ENCODE data around the gene PSG11. TPM values are rescaled to one million over a fixed set of nuclear protein-coding genes. Genes with fewer than 3 reads are reported as not detected.
"Not testable (repeated sequence)": the region's sequence is repeated elsewhere in the genome, so short reads cannot be mapped to it uniquely, and the experiment has no call there.

The PSG11 gene
- total RNA-seq, 2 experiments from 2014 or later = not detected

DNA sequence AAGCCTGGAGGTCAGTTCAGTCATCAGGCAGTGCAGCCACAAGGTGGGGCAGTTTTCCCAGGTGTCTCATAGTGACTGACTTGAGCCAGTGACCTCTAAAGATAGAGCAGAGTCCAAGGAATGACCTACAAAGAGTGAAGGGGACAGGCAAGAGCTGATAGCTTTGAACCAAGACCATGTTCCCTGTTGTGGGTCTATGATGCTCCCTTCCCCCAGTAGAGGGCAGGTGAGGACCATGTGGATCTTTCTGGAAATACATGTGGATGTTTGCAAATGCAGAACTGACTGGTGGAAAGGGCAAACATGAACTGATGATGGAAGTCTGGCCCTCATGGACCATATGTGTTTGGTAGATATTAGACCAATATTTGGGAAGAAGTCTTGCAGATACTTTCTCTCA lies 6.7 kb downstream of the PSG11 start:
- H3K27me3 Mint-ChIP-seq; H3K27ac Mint-ChIP-seq; H3K36me3 Mint-ChIP-seq (ENCODE audit: low read depth); H3K4me3 Mint-ChIP-seq; POLR2A ChIA-PET; DNase-seq; H3K9me3 Mint-ChIP-seq; H3K4me1 Mint-ChIP-seq; CTCF ChIA-PET: not testable (repeated sequence)

DNA sequence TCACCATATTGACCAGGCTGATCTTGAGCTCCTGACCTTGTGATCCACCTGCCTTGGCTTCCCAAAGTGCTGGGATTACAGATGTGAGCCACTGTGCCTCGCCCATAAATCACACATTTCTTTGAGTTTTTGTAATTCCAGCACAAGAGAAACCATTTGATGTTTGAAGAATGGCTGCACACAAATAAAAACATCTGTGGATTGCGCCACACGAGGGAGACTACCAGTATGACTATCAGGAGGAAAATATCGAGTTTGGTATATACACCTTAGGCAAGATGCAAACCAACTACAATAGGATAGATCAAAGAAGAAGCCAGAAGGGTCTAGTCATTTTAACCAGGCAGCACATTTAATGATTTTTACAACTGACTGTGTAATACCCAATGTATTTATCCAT lies 20.4 kb downstream of the PSG11 start:
- H3K27ac Mint-ChIP-seq; CTCF ChIA-PET; H3K4me3 Mint-ChIP-seq; H3K27me3 Mint-ChIP-seq; DNase-seq; H3K36me3 Mint-ChIP-seq (ENCODE audit: low read depth); H3K9me3 Mint-ChIP-seq; POLR2A ChIA-PET; H3K4me1 Mint-ChIP-seq: not testable (repeated sequence)

GRCh38 chr19:43004846-43005245 lies 21.4 kb downstream of the PSG11 start:
- H3K36me3 Mint-ChIP-seq (ENCODE audit: low read depth); POLR2A ChIA-PET; H3K9me3 Mint-ChIP-seq; H3K4me3 Mint-ChIP-seq; H3K27me3 Mint-ChIP-seq; H3K27ac Mint-ChIP-seq; DNase-seq; H3K4me1 Mint-ChIP-seq; CTCF ChIA-PET: not testable (repeated sequence)

GRCh38 chr19:43003634-43004033 lies 22.6 kb downstream of the PSG11 start:
- H3K36me3 Mint-ChIP-seq (ENCODE audit: low read depth); CTCF ChIA-PET; H3K27ac Mint-ChIP-seq; H3K4me3 Mint-ChIP-seq; H3K9me3 Mint-ChIP-seq; H3K27me3 Mint-ChIP-seq; POLR2A ChIA-PET; DNase-seq; H3K4me1 Mint-ChIP-seq: not testable (repeated sequence)

DNA sequence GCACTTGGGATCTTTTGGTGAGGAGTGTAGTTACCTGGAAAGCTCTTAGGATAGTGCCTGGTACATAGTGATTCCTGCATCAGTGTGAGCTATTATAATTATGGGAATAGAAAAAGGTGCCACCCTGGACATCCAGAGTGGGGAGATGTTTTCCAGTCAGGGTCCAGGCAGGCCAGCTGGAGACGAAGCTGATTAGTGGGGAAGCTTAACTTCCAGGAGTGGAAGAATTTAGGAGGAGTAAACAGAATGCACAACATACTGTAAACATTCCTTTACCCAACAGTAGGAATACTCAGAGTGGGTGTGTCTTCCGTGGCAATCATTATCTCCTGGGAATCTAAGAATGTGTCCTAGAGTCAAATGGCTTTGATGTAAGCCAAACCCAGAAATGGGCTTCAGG lies 23.3 kb downstream of the PSG11 start:
- H3K4me3 Mint-ChIP-seq; H3K9me3 Mint-ChIP-seq; H3K27ac Mint-ChIP-seq; DNase-seq; POLR2A ChIA-PET; CTCF ChIA-PET; H3K36me3 Mint-ChIP-seq (ENCODE audit: low read depth); H3K27me3 Mint-ChIP-seq; H3K4me1 Mint-ChIP-seq: not testable (repeated sequence)

DNA sequence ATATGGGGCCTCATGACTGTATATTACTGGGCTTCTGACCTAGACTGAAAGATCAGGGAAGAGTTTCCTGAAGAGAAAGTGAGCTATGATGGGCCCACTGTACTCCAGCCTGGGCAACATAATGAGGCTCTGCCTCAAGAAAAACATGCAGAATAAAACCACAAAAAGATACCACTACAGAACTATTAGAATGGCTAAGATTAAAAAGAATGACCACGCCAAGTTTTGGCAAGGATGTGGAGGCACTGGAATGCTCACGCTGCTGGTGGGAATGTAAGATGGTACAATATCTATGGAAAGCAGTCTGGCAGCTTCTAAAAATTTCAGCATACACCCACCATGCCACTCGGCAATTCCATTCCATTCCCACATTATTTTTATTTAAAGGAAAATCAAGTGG lies 30.1 kb downstream of the PSG11 start:
- H3K27me3 Mint-ChIP-seq, POLR2A ChIA-PET: not testable (repeated sequence)

GRCh38 chr19:42992029-42992604 lies 34.2 kb downstream of the PSG11 start:
- POLR2A ChIA-PET; CTCF ChIA-PET; DNase-seq; H3K27ac Mint-ChIP-seq; H3K4me3 Mint-ChIP-seq; H3K9me3 Mint-ChIP-seq; H3K4me1 Mint-ChIP-seq; H3K27me3 Mint-ChIP-seq; H3K36me3 Mint-ChIP-seq (ENCODE audit: low read depth): not testable (repeated sequence)

More for the DNA sequence above, 30.1 kb downstream of the PSG11 start:
- H3K9me3 Mint-ChIP-seq; H3K4me3 Mint-ChIP-seq; H3K36me3 Mint-ChIP-seq (ENCODE audit: low read depth); H3K4me1 Mint-ChIP-seq; H3K27ac Mint-ChIP-seq; CTCF ChIA-PET; DNase-seq: not testable (repeated sequence)

DNA sequence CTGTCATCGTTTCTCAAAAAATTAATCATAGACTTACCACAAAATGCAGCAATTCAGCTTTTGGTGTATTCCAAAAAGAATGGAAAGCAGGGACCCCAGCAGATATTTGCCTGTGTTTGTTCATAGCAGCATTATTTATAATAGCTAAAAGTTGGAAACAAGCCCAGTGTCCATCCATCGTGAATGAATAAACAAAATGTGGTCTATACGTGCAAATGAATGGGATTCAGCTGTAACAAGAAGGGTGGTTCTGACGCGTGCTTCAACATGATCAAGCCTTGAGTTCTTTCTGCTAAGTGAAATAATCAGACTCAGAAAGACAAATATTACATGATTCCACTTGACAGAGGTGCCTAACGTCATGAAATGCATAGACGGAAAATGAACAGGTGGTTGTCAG lies 36.4 kb downstream of the PSG11 start:
- ChIA-PET CTCF (interaction anchor here (0.5 kb wide), 1 partner anchor 1777 kb away, joined by 3 read pairs; no protein-coding TSS in a partner anchor), POLR2A (no interaction called here)
- Mint-ChIP-seq H3K4me1 (no peaks in the 10 kb centered on the region), H3K9me3 (peaks cover 4% of the 10 kb centered on the region), H3K27ac (no peak overlapping the region), H3K36me3 (ENCODE audit: low read depth) (no peaks in the 10 kb centered on the region), H3K4me3 (no peak overlapping the region), H3K27me3 (no peaks in the 10 kb centered on the region)
- no peak for DNase-seq

DNA sequence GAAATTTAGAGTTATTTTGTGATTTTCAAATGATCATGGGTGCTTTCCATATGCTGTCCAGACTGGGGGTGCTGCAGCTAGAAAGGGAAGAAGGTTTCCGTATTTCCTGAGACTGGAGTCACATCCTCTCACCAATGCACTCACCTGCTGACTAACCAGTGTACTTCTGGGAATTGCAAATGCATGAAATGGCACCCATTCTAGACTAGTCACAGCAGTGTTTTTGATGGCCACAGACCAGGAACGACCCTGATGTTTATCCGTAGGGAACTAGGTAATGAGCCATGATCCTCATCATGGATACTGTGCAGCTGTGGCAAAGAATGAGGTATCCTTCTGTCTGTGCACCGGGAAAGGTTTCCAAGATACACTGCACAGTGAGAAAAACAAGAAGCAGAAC lies 37.1 kb downstream of the PSG11 start:
- POLR2A ChIA-PET; H3K4me3 Mint-ChIP-seq; H3K27ac Mint-ChIP-seq; H3K27me3 Mint-ChIP-seq; H3K36me3 Mint-ChIP-seq (ENCODE audit: low read depth); H3K9me3 Mint-ChIP-seq; H3K4me1 Mint-ChIP-seq; DNase-seq: not testable (repeated sequence)
- CTCF ChIA-PET = interaction anchor here (0.5 kb wide), 1 partner anchor 1776 kb away, joined by 3 read pairs; no protein-coding TSS in a partner anchor

- DNase-seq; H3K36me3 Mint-ChIP-seq (ENCODE audit: low read depth); H3K9me3 Mint-ChIP-seq; H3K4me1 Mint-ChIP-seq; POLR2A ChIA-PET; CTCF ChIA-PET; H3K4me3 Mint-ChIP-seq; H3K27ac Mint-ChIP-seq; H3K27me3 Mint-ChIP-seq: not testable (repeated sequence)
These were observed 38.1 kb downstream of the PSG11 start for GRCh38 chr19:42988206-42988605.

GRCh38 chr19:42985588-42985987 lies 40.7 kb downstream of the PSG11 start:
- Mint-ChIP-seq H3K4me1 (no peaks in the 10 kb centered on the region), H3K9me3 (peaks cover 4% of the 10 kb centered on the region), H3K27me3 (no peaks in the 10 kb centered on the region), H3K4me3 (no peak overlapping the region), H3K27ac (no peak overlapping the region), H3K36me3 (ENCODE audit: low read depth) (no peaks in the 10 kb centered on the region)
- DNase-seq = no peak
- ChIA-PET POLR2A (no interaction called here), CTCF (no interaction called here)

DNA sequence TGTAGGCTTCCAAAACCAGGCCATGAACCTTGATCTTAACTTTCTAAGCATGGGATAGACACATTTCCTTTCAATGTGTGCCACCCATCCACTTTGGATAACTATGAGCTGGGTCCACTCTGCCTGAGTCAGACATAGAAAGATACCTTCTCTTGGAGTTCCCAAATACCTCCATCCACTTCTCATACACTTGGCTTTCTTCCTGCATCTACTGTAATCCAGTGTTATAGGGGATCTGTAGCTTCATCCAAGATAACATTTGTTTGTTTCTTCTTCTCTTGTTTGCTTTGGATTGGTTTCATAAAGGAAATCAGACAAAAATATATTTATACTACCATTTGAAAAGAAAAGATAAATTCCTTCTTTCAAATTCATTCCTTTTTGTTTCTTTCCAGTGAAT lies 44.2 kb downstream of the PSG11 start:
- H3K4me1 Mint-ChIP-seq; H3K4me3 Mint-ChIP-seq; POLR2A ChIA-PET; H3K27me3 Mint-ChIP-seq; DNase-seq; H3K9me3 Mint-ChIP-seq; CTCF ChIA-PET; H3K36me3 Mint-ChIP-seq (ENCODE audit: low read depth); H3K27ac Mint-ChIP-seq: not testable (repeated sequence)

DNA sequence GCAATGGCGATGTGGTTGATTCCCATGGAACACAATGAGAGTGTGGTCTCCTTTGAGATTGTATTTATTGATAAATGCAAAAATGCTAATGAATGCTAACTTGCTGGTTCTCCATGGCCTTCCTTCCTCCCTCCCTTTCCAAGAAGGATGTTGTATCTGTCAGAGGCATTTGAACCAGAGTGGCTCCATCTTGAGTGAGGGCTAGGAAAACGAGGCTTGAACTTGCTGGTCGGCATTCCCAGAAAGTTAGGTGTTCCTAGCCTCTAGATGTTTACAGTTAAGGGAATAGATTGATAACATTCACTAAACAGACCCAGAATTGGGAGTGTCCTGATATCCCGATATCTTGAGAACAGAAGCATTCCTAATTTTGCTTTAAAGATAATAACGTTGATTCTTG lies 54.8 kb downstream of the PSG11 start:
- H3K27me3 Mint-ChIP-seq; H3K27ac Mint-ChIP-seq; POLR2A ChIA-PET; H3K4me3 Mint-ChIP-seq; H3K9me3 Mint-ChIP-seq; DNase-seq; H3K4me1 Mint-ChIP-seq; H3K36me3 Mint-ChIP-seq (ENCODE audit: low read depth); CTCF ChIA-PET: not testable (repeated sequence)

DNA sequence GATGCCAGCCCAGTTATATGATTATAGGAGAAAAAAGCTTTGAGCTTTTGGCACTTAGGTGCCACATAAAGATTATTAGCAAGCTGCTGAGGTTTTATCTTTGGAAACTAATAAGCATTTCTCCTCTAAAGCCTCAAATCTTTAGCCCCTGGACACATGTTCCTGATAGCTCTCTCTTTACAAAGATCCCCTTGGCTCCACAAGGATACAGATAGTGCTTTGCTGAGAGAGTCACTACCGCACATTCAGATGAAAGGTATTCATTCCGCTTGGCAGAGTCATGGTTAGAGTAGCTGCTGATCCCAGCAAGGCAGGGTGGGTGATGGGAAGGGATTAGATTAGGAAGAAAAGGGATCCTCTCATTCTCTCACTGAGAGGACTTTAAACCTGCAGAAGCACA lies 61.1 kb downstream of the PSG11 start:
- Mint-ChIP-seq H3K4me3 (no peak overlapping the region), H3K27me3 (no peaks in the 10 kb centered on the region), H3K4me1 (no peaks in the 10 kb centered on the region), H3K27ac (no peak overlapping the region), H3K9me3 (no peaks in the 10 kb centered on the region), H3K36me3 (ENCODE audit: low read depth) (no peaks in the 10 kb centered on the region)
- ChIA-PET POLR2A (no interaction called here), CTCF (no interaction called here)
- DNase-seq = no peak

GRCh38 chr19:42961119-42961518 lies 65.2 kb downstream of the PSG11 start:
- Mint-ChIP-seq H3K4me1 (no peaks in the 10 kb centered on the region), H3K9me3 (no peaks in the 10 kb centered on the region), H3K4me3 (no peak overlapping the region), H3K36me3 (ENCODE audit: low read depth) (no peaks in the 10 kb centered on the region), H3K27ac (no peak overlapping the region), H3K27me3 (no peaks in the 10 kb centered on the region)
- POLR2A ChIA-PET = no interaction called here
- CTCF ChIA-PET = no interaction called here
- DNase-seq = no peak

Measured in activated CD4-positive, alpha-beta memory T cell treated with anti-CD3 and anti-CD28 coated beads, Interleukin-2, amount 10 ng/mL, durations not matched to agents 7 days and 5 days (primary cell).